Osteocyte (in vitro differentiated cells): ENCODE results near the gene PTPN23. TPM values are rescaled to one million over a fixed set of nuclear protein-coding genes. Genes with fewer than 3 reads are reported as not detected.

Experiments used
- DNase-seq: peaks from one replicate; pipeline ENCODE4 v3.0.0; 2021; ENCODE audit warnings: mixed read lengths; ENCODE audit not compliant: unreplicated experiment; ENCODE audit errors: extremely low spot score
- H3K27ac Mint-ChIP-seq: one replicate; pipeline ENCODE4 v1.8.0; 2021; ENCODE audit warnings: mild to moderate bottlenecking, mixed read lengths; ENCODE audit not compliant: unreplicated experiment
- H3K27me3 Mint-ChIP-seq: one replicate; pipeline ENCODE4 v1.8.0; 2021; ENCODE audit warnings: mixed read lengths; ENCODE audit not compliant: unreplicated experiment
- H3K36me3 Mint-ChIP-seq: one replicate; pipeline ENCODE4 v1.8.0; 2021; ENCODE audit warnings: mixed read lengths; ENCODE audit not compliant: unreplicated experiment
- H3K4me1 Mint-ChIP-seq: one replicate; pipeline ENCODE4 v1.8.0; 2021; ENCODE audit warnings: mixed read lengths; ENCODE audit not compliant: unreplicated experiment
- H3K4me3 Mint-ChIP-seq: one replicate; pipeline ENCODE4 v1.8.0; 2021; ENCODE audit warnings: mild to moderate bottlenecking, moderate library complexity, mixed read lengths; ENCODE audit not compliant: unreplicated experiment
- H3K9me3 Mint-ChIP-seq: one replicate; pipeline ENCODE4 v1.8.0; 2021; ENCODE audit warnings: mixed read lengths; ENCODE audit not compliant: unreplicated experiment
- CTCF ChIP-seq: fragments of 200-600 bp; sonication (generic); IDR thresholded peaks from 2 replicates; pipeline ENCODE4 v1.5.0; 2021; ENCODE audit warnings: antibody characterized with exemption, mild to moderate bottlenecking, moderate library complexity
- total RNA-seq: library from RNA; stranded (reverse); gene quantifications from 2 replicates; pipeline ENCODE4 v1.2.1, GENCODE V29; 2021

Gene PTPN23
- total RNA-seq, 1 donor from 2014 or later, result 57.7 TPM

DNA sequence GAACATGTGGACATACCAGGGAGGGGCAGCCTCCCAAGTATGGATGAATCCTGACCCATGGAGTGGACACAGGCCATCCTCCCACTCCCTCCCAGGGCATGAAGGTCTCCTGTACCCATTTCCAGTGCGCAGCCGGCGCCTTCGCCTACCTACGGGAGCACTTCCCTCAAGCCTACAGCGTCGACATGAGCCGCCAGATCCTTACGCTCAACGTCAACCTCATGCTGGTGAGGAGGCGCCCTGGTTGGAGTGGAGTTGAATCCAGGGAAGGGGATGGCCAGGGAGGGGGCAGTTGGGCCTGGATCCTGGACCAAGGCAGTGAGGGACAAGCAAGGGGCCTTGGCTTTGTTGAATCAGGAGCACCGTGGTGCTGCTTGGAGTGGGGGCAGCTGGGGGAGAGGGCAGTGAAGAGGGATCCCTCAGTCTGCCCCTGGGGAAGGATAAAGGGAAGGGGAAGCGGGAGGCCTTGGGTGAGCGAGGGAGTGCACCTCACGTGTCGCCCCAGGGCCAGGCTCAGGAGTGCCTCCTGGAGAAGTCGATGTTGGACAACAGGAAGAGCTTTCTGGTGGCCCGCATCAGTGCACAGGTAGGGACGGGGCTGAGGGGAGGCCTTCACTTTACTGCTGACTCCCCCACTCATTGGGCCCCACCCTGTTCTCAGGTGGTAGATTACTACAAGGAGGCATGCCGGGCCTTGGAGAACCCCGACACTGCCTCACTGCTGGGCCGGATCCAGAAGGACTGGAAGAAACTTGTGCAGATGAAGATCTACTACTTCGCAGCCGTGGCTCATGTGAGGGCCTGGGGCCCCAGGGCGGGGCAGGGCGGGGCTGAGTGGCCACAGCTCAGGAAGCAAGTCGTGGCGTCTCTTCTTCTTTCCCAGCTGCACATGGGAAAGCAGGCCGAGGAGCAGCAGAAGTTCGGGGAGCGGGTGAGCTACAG, 25.3 kb downstream of the PTPN23 start:
- DNase-seq, result no peak
- Mint-ChIP-seq H3K9me3 (no peaks in the 10 kb centered on the region), H3K27me3 (no peaks in the 10 kb centered on the region), H3K27ac (no peak overlapping the region), H3K36me3 (peaks cover 6% of the 10 kb centered on the region), H3K4me3 (no peak overlapping the region), H3K4me1 (peaks cover 15% of the 10 kb centered on the region)
- TF ChIP-seq CTCF, result no peak

DNA sequence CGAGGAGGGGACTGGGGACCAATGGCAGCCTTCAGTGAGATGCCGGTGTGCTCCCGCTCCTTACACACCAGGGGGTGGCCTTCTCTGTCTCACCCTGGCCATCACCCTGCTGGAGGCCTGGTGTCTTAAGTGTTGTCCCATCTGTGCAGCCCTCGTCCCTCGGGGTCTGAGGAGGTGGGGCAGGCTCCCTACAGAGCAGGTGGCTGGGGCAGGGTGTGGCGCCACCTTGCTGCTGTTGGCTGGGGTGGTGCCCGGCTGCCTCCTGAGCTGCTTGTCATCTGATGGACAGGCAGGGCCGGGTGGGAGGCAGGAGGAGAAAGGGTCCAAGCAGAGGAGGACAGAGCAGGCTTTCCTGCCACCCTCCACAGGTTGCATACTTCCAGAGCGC, 25.9 kb downstream of the PTPN23 start:
- H3K4me3 Mint-ChIP-seq, result no peak overlapping the region
- no peaks in the 10 kb centered on the region for H3K9me3 Mint-ChIP-seq
- H3K27ac Mint-ChIP-seq, result no peak overlapping the region
- no peak for TF ChIP-seq CTCF
- no peaks in the 10 kb centered on the region for H3K27me3 Mint-ChIP-seq
- no peak for DNase-seq
- peaks cover 15% of the 10 kb centered on the region for H3K4me1 Mint-ChIP-seq
- H3K36me3 Mint-ChIP-seq, result peaks cover 8% of the 10 kb centered on the region

GRCh38 chr3:47407237-47407636, 26.4 kb downstream of the PTPN23 start:
- Mint-ChIP-seq H3K9me3 (no peaks in the 10 kb centered on the region), H3K27ac (no peak overlapping the region), H3K36me3 (peaks cover 8% of the 10 kb centered on the region), H3K4me3 (no peak overlapping the region), H3K27me3 (no peaks in the 10 kb centered on the region), H3K4me1 (peaks cover 15% of the 10 kb centered on the region)
- TF ChIP-seq CTCF, result no peak
- DNase-seq, result no peak

DNA sequence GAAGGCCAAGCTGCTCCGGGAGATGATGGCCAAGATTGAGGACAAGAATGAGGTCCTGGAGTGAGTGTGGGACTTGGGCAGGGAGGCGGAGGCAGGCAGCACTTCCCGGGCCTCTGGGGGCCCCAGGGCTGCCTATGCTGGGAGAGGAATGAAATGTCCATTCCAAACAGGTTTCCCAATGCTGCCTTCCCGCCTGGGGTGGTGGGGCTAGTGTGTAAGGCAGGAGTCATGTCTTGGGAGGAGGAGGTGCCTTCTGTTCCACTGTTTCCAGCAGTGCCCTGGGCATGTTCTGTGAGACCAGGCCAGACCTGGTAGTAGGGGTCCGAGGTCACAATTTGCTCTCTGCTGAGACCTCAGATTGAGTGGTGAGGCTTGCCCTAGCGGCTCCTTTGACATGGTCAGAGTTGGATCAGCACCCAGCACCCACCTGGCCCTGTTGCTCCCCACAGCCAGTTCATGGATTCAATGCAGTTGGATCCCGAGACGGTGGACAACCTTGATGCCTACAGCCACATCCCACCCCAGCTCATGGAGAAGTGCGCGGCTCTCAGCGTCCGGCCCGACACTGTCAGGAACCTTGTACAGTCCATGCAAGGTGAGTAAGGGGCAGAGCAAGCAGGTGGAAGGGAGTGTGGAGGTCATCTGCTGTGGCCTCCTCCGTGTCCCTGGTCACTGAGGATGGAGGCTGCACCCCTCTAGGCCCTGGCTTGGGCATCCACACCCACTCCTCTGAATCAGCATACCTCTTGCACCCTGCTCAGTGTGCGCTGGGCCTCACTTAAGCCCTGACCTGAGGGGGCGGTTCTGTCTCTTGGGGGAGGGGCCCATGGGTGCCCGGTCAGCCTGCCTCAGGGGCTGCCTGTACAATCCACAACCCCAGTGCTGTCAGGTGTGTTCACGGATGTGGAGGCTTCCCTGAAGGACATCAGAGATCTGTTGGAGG, 27.3 kb downstream of the PTPN23 start:
- no peaks in the 10 kb centered on the region for H3K9me3 Mint-ChIP-seq
- no peak for TF ChIP-seq CTCF
- peaks cover 15% of the 10 kb centered on the region for H3K4me1 Mint-ChIP-seq
- H3K27ac Mint-ChIP-seq, result no peak overlapping the region
- H3K4me3 Mint-ChIP-seq, result no peak overlapping the region
- no peaks in the 10 kb centered on the region for H3K27me3 Mint-ChIP-seq
- DNase-seq, result no peak
- H3K36me3 Mint-ChIP-seq, result peaks cover 12% of the 10 kb centered on the region

DNA sequence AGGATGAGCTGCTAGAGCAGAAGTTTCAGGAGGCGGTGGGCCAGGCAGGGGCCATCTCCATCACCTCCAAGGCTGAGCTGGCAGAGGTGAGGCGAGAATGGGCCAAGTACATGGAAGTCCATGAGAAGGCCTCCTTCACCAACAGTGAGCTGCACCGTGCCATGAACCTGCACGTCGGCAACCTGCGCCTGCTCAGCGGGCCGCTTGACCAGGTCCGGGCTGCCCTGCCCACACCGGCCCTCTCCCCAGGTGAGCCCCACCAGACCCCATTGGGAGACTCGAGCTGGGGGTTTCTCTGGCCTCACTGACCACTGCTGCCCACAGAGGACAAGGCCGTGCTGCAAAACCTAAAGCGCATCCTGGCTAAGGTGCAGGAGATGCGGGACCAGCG, 28.0 kb downstream of the PTPN23 start:
- no peak overlapping the region for H3K4me3 Mint-ChIP-seq

More for the DNA sequence above, 28.0 kb downstream of the PTPN23 start:
- no peak overlapping the region for H3K27ac Mint-ChIP-seq
- DNase-seq, result no peak
- no peaks in the 10 kb centered on the region for H3K27me3 Mint-ChIP-seq
- H3K9me3 Mint-ChIP-seq, result no peaks in the 10 kb centered on the region
- H3K36me3 Mint-ChIP-seq, result peaks cover 15% of the 10 kb centered on the region
- TF ChIP-seq CTCF, result no peak
- peaks cover 14% of the 10 kb centered on the region for H3K4me1 Mint-ChIP-seq
